Activated CD4-positive, CD25-positive, alpha-beta regulatory T cell treated with anti-CD3 and anti-CD28 coated beads, Interleukin-2, amount 50 U/mL, for 72 hours (primary cell): ENCODE data around the gene KPNA6.
"Not testable (repeated sequence)": the region's sequence is repeated elsewhere in the genome, so short reads cannot be mapped to it uniquely, and the experiment has no call there.

ENCODE experiments used
- DNase-seq: peaks from one replicate; pipeline ENCODE4 v3.0.0; 2021

KPNA6 gene

GRCh38 chr1:32100807-32101708 is 6.8 kb upstream of the KPNA6 start:
- DNase-seq = no peak

DNA sequence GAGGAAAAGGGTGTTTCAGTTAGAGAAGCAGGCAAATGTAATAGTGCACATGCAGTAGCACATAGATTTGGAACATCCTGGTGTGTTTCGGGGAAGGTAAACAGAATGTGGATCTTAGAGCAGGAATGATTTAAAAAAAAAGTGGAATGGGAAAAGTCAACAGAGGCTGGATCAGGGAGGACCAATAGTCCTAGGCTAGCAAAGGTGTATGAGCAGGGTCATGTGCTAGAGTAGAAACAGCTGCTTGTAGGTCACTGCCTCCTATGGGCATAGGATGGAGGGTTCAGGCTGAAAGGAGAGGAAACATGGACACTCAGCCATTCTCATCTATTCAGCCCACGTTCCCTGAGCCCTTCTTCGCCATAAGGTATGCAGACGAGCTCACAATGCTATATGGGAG is 3.7 kb upstream of the KPNA6 start:
- no peak for DNase-seq

- DNase-seq = no peak
These were observed 2.5 kb upstream of the KPNA6 start for GRCh38 chr1:32105338-32105737.

GRCh38 chr1:32106663-32107275 is 1.1 kb upstream of the KPNA6 start:
- DNase-seq = no peak

DNA sequence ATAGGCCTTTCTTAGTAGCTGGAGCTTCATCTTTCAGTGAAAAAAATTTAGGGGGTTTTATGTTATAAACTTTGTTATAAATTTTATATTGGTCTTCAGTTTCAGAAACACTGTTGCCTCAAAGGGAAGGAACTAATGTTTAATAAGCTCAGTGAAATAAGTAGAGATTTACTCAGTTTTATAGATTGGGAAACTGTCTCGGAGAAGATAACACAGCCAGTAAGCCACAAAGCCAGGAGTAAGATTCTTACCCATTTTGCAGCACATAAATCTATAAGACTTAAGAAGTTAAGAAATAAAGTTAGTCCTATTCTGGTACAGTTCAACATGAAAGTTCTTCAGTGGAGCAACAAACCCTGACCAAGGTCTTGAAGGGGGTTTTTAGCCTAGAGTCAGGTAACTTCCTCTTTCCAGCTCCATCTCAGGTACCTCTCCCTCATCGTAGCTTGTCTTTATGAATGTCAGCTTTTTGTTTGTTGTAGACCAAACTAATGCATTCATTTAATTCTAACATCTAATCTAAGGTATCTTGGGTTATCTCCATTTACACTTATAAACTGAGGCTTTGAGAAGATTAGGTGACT is 3.3 kb downstream of the KPNA6 start:
- no peak for DNase-seq

GRCh38 chr1:32111789-32112188 is 3.9 kb downstream of the KPNA6 start:
- DNase-seq = no peak

GRCh38 chr1:32112806-32113375 is 5.0 kb downstream of the KPNA6 start:
- no peak for DNase-seq

- not testable (repeated sequence) for DNase-seq
These were observed 5.6 kb downstream of the KPNA6 start for GRCh38 chr1:32113436-32113835.

DNA sequence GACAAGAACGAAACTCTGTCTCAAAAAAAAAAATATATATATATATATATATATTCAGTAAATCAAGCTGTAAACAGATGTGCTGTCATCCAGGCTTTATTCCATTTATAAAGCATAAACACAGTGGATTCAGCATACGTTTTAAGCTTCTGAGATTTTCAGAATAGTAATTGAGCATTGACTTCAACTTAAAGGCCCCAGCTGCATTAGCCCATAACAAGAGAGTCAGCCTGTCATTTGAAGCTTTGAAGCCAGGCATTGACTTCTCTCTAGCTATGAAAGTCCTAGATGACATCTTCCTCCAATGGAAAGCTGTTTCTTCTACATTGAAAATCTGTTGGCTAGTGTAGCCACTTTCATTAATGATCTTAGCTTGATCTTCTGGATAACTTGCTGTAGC is 6.6 kb downstream of the KPNA6 start:
- DNase-seq = no peak

DNA sequence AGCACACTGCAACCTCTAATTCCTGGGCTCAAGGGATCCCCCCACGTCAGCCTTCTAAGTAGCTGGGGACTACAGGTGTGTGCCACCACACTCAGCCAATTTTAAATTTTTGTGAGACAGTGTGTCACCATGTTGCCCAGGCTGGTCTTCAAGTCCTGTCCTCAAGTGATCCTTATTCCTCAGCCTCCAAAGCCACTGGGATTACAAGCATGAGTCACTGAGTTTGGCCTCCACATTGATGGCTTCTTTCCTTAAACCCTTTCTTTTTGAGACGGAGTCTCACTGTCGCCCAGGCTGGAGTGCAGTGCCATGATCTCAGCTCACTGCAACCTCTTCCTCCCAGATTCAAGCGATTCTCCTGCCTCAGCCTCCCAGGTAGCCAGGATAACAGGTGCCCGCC is 7.6 kb downstream of the KPNA6 start:
- no peak for DNase-seq

DNA sequence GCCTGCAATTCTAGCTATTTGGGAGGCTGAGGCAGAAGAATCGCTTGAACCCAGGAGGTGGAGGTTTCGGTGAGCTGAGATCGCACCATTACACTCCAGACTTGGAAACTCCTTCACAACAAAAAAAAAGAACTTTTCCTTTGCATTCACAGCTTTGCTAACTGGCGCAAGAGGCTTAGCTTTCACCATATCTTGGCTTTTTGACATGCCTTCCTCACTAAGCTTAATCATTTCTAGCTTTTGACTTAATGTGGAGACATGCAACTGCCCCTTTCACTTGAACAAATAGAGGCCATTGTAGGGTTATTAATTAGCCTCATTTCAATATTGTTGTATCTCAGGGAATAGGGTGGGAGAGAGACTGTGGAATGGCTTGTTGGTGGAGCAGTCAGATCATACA is 8.7 kb downstream of the KPNA6 start:
- no peak for DNase-seq

- no peak for DNase-seq
These were observed 14.3 kb downstream of the KPNA6 start for GRCh38 chr1:32122151-32122550.

DNA sequence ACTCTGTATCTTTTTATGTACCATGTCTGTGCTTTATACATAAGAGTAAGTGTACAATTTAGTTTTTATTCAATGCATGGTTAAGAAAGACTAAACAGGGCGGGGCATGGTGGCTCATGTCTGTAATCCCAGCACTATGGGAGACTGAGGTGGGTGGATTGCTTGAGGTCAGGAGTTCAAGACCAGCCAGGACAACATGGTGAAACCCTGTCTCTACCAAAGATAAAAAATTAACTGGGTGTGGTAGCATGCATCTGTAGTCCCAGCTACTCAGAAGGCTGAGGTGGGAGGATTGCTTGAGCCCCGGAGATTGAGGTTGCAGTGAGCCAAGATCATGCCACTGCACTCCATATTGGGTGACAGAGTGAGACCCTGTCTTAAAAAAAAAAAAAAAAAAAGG is 15.5 kb downstream of the KPNA6 start:
- not testable (repeated sequence) for DNase-seq

- no peak for DNase-seq
These were observed 17.5 kb downstream of the KPNA6 start for GRCh38 chr1:32125313-32125712.

DNA sequence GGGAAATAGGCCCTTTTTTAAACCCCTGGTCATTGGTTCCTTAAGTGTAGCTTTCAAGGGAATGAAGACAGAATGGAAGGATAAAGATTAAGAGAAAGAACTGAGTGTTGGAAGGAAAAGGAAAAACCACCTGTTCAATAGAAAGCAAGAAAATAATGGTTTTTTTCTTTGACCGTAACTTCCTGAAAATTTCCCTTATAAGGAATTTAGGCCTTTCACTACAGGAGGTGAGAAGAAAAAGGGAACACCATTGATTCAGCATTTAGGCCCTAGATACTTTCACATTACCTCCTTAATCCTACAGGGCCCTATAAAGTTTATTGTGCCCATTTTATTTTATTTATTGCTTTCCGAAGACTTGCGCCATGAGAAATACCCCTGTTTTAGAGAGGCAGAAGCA is 18.9 kb downstream of the KPNA6 start:
- DNase-seq = no peak

- DNase-seq = no peak
These were observed 19.7 kb downstream of the KPNA6 start for GRCh38 chr1:32127409-32128198.

DNA sequence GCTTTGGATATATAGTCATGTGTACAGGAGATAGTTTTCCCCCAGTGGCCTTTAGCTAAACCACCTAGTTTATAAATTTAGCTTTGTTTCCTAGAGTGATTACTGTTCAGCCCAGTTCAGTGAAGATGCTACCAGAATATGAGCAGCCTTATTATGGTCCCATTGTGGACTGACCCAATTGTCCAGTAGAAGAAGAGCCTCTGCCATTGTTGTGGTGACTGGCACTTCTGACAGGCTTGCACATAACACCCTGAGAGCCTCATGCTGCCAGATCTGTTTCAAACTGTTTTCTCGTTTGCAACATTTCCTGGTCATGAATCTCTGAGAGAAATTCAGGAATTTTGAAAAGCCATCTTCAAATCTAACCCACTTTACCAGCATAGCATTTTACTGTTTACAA is 20.6 kb downstream of the KPNA6 start:
- DNase-seq = no peak

GRCh38 chr1:32128964-32129363 is 21.1 kb downstream of the KPNA6 start:
- no peak for DNase-seq

- not testable (repeated sequence) for DNase-seq
These were observed 26.1 kb downstream of the KPNA6 start for GRCh38 chr1:32133950-32134280.

DNA sequence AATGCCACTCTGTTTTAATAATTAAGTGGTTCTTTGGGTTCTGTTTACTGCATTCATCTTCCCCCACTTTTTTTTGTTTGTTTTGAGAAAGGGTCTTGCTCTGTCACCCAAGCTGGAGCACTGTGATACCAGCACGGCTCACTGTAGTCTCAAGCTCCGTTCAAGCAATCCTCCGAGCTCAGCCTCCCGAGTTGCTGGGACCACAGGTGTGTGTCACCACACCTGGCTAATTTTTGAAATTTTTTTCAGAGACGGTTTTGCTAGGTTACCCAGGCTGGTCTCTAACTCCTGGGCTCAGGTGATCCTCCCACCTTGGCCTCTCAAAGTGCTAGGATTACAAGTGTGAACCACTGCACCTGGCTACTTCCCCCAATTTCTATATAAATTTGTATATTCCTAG is 29.3 kb downstream of the KPNA6 start:
- no peak for DNase-seq

DNA sequence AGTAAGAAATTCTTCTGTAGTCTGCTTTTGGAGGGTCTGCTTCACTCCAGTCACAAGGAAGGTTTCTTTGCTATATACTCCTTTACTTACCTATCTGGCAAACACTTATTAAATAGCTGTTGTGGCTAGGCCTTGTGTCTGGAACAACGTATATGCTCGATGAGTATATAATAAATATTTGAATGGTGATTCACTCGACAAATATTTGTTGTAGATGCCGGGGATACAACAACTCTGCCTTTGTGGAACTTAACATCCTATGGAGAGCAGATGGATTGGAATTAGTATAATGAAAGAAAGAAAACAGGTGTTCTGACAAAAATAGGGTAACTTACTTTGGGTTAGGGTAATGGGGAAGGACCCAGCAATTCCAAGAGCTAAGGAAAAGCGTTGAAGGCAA is 31.1 kb downstream of the KPNA6 start:
- DNase-seq = no peak

- no peak for DNase-seq
These were observed 34.8 kb downstream of the KPNA6 start for GRCh38 chr1:32142446-32143301.
